ENCODE results near the gene TMEM250.

Gene TMEM250

GRCh38 chr9:136100700-136101614, 17.7 kb downstream of the TMEM250 start:
- DNase-seq (ENCODE audit: low read depth): no peak
- H3K4me3 ChIP-seq (ENCODE audit: control insufficient read depth, low read depth, low read length): no peak overlapping the region
- no peak for TF ChIP-seq CTCF (IDR thresholded peaks at IDR 0.05; ENCODE audit: control insufficient read depth, insufficient read depth, low read depth, low read length, missing control alignments)

- DNase-seq (ENCODE audit: low read depth): no peak
- no peak overlapping the region for H3K4me3 ChIP-seq (ENCODE audit: control insufficient read depth, low read depth, low read length)
- TF ChIP-seq CTCF (IDR thresholded peaks at IDR 0.05; ENCODE audit: control insufficient read depth, insufficient read depth, low read depth, low read length, missing control alignments): no peak
Measured at GRCh38 chr9:136099542-136099941, 19.1 kb downstream of the TMEM250 start.

GRCh38 chr9:136098844-136099243, 19.8 kb downstream of the TMEM250 start:
- TF ChIP-seq CTCF (IDR thresholded peaks at IDR 0.05; ENCODE audit: control insufficient read depth, insufficient read depth, low read depth, low read length, missing control alignments): no peak
- DNase-seq (ENCODE audit: low read depth): no peak
- H3K4me3 ChIP-seq (ENCODE audit: control insufficient read depth, low read depth, low read length): no peak overlapping the region

GRCh38 chr9:136098210-136098609, 20.5 kb downstream of the TMEM250 start:
- H3K4me3 ChIP-seq (ENCODE audit: control insufficient read depth, low read depth, low read length): no peak overlapping the region
- DNase-seq (ENCODE audit: low read depth): no peak
- no peak for TF ChIP-seq CTCF (IDR thresholded peaks at IDR 0.05; ENCODE audit: control insufficient read depth, insufficient read depth, low read depth, low read length, missing control alignments)

- TF ChIP-seq CTCF (IDR thresholded peaks at IDR 0.05; ENCODE audit: control insufficient read depth, insufficient read depth, low read depth, low read length, missing control alignments): no peak
- DNase-seq (ENCODE audit: low read depth): no peak
- no peak overlapping the region for H3K4me3 ChIP-seq (ENCODE audit: control insufficient read depth, low read depth, low read length)
Measured at GRCh38 chr9:136096505-136097001, 22.1 kb downstream of the TMEM250 start.

- DNase-seq (ENCODE audit: low read depth): no peak
- peak within 1 kb of the TSS; percentile 71 for H3K4me3 ChIP-seq (ENCODE audit: control insufficient read depth, low read depth, low read length)
- TF ChIP-seq CTCF (IDR thresholded peaks at IDR 0.05; ENCODE audit: control insufficient read depth, insufficient read depth, low read depth, low read length, missing control alignments): no peak
Measured at GRCh38 chr9:136095070-136096058, 23.3 kb downstream of the TMEM250 start, which contains the start of gene NACC2. TSS of gene NACC2 (minus strand) at chr9:136095289. CDS start at chr9:136050521, 44,768 bp downstream.

Data from AG09309 (cell line).